Adrenal gland (tissue), 12 donors: ENCODE measurements around the gene CHMP4A. TPM values are rescaled to one million over a fixed set of nuclear protein-coding genes. Genes with fewer than 3 reads are reported as not detected.
A peak's percentile ranks its signal among the peaks of the same experiment; 100 is the strongest.

Experiments
- DNase-seq, 7 donors: peaks; one replicate each; pipeline ENCODE4 v3.0.0-alpha.2; 2019 to 2020
- H3K27ac ChIP-seq, 5 donors: fragments of 200-600 bp; sonication (generic) in 4 of 5; 1 replicate in 3 of 5; 2 replicates in 2 of 5; pipeline versions ENCODE4 v1.5.1 to v1.8.0; 2016 to 2020; ENCODE audit warnings: mild to moderate bottlenecking in 1 of 5
- H3K27me3 ChIP-seq: fragments of 200-600 bp; 2 replicates; pipeline ENCODE4 v1.8.0; 2021
- H3K36me3 ChIP-seq, 2 donors: fragments of 200-600 bp; replicated peaks in 1 of 2; 1 replicate in 1 of 2; 2 replicates in 1 of 2; pipeline versions ENCODE4 v1.5.1 to v1.8.0; 2018 to 2022
- H3K4me1 ChIP-seq, 2 donors: fragments of 200-600 bp; replicated peaks in 1 of 2; 1 replicate in 1 of 2; 2 replicates in 1 of 2; pipeline versions ENCODE4 v1.5.1 to v1.8.0; 2018 to 2021
- H3K4me3 ChIP-seq, 4 donors: fragments of 200-600 bp; sonication (generic) in 3 of 4; one replicate each; pipeline ENCODE4 v1.5.1; 2016 to 2018
- H3K9me3 ChIP-seq, 3 donors: fragments of 200-600 bp; sonication (generic) in 1 of 3; replicated peaks in 1 of 3; 1 replicate in 2 of 3; 2 replicates in 1 of 3; pipeline versions ENCODE4 v1.5.1 to v1.8.0; 2016 to 2021
- POLR2A ChIP-seq, 2 donors: fragments of 450-650 bp; IDR thresholded peaks; one replicate each; pipeline ENCODE4 v1.6.1; 2017; ENCODE audit warnings: antibody characterized with exemption in 2 of 2, mild to moderate bottlenecking in 2 of 2, moderate library complexity in 1 of 2
- WGBS, 4 donors: extraction: QIAGEN DNeasy Blood & Tissue Kit in 2 of 4; methylation state at CpG; one replicate each; pipeline versions ENCODE4 v1.1.5 to v1.1.7; 2013 to 2017; 5-methylcytosine and 5-hydroxymethylcytosine counted together
- intact Hi-C, 2 donors: fragments of 100-400 bp; cut with DNase I; formaldehyde crosslinking; loops; one replicate each; pipeline versions ENCODE4 v1.14.1 to v1.15.0; 2022 to 2023
- polyA plus RNA-seq, 3 donors: library from polyadenylated mRNA; stranded (reverse); fragments of 200-250 nt in 2 of 3; fragments of 350-450 nt in 1 of 3; fragmentation: Illumina TruSeq in 1 of 3; extraction: RNeasy Lipid Tissue Mini Kit (QIAGEN cat#74804) in 1 of 3; gene quantifications; one replicate each; pipeline ENCODE4 v1.2.3, GENCODE V29; 2013 to 2014
- small RNA-seq, 2 donors: library from RNA; depleted of rRNA; stranded (forward); fragments of <200 nt; gene quantifications; one replicate each; pipeline ENCODE3, GENCODE V24; 2016
- total RNA-seq, 9 donors: library from RNA; depleted of rRNA in 4 of 9; stranded (reverse); fragments of >200 nt in 4 of 9; fragments of 120-200 nt in 1 of 9; fragmentation: NEBNext Ultra II Directional in 1 of 9; extraction: Animal tissue kit (Norgen Biotek cat#: 25700) in 1 of 9; gene quantifications; one replicate each; pipeline versions ENCODE4 v1.1.0 to v1.2.4, GENCODE V29; 2013 to 2023
- TF ChIP-seq, protein P1 (sequence below), 6 experiments: fragments of 450-650 bp in 4 of 6; fragments of 200-600 bp in 2 of 6; sonication (generic) in 1 of 6; IDR thresholded peaks; 1 replicate in 5 of 6; 2 replicates in 1 of 6; pipeline versions ENCODE4 v1.5.1 to v1.8.0; 2016 to 2021; ENCODE audit warnings: antibody characterized with exemption in 6 of 6, mild to moderate bottlenecking in 2 of 6, moderate library complexity in 1 of 6
- donor health status: healthy with polysubstance abuse.
- donor health status: Bipolar disorder and iron deficiency.
- donor health status: DM: yes; HTN: yes; CAD: no.
- donor health status: DM: no; HTN: no; CAD: no.
- donor health status: DM: no; HTN: no; CAD: no.
- donor health status: DM: yes; HTN: yes; CAD: no.

CHMP4A gene
- total and polyA plus RNA-seq, 12 donors, result 32.9 to 118 (median 59.0) TPM

DNA sequence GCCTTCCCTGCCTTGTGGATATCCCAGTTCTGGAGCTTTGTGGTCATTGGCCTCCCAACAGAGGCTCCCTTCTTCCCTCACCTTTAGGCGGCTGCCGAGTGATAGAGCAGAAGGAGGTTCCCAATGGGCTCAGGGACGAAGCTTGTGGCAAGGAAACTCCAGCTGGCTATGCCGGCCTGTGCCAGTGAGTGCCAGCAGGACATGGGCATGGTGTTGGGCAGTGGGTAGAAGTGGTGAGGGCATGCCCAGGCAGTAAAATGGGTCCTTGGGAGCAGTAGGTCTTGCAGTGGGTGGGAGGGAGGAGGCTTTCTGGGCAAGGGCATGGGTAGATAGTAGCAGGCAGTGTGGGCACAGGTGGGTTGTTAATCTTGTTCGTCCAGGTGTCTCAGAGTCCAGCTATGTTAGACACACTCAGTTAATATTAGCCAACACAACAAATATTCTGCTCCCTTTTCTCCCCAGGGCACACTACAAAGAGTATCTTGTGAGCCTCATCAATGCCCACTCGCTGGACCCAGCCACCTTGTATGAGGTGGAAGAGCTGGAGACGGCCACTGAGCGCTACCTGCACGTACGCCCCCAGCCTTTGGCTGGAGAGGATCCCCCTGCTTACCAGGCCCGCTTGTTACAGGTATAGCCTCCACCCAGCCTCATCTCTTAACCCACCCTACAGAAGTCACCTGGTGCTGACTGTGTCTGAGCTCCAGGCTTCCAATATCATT, 53.4 kb downstream of the CHMP4A start:
- H3K27me3 ChIP-seq, result no peaks in the 10 kb centered on the region
- no peak overlapping the region for H3K4me3 ChIP-seq
- peaks cover 0 to 73% of the 10 kb centered on the region in 2 donors for H3K36me3 ChIP-seq
- no peaks in the 10 kb centered on the region for H3K9me3 ChIP-seq
- TF ChIP-seq, protein P1, sequence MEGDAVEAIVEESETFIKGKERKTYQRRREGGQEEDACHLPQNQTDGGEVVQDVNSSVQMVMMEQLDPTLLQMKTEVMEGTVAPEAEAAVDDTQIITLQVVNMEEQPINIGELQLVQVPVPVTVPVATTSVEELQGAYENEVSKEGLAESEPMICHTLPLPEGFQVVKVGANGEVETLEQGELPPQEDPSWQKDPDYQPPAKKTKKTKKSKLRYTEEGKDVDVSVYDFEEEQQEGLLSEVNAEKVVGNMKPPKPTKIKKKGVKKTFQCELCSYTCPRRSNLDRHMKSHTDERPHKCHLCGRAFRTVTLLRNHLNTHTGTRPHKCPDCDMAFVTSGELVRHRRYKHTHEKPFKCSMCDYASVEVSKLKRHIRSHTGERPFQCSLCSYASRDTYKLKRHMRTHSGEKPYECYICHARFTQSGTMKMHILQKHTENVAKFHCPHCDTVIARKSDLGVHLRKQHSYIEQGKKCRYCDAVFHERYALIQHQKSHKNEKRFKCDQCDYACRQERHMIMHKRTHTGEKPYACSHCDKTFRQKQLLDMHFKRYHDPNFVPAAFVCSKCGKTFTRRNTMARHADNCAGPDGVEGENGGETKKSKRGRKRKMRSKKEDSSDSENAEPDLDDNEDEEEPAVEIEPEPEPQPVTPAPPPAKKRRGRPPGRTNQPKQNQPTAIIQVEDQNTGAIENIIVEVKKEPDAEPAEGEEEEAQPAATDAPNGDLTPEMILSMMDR (IDR thresholded peaks at IDR 0.05), result no peak
- TF ChIP-seq POLR2A (IDR thresholded peaks at IDR 0.05), result no peak
- peaks cover 9 to 36% of the 10 kb centered on the region in 2 donors for H3K4me1 ChIP-seq
- intact Hi-C loops, result loop anchor here in 1 of 2 donors (10.0 kb wide), 1 partner anchor 95 kb away; no protein-coding TSS in a partner anchor
- H3K27ac ChIP-seq, result peak overlapping the region in 2 of 5 donors; percentile 86 to 95
- 86 to 94% (median 93%) methylated on average over 11 of the region's 11 CpGs for WGBS, 4 donors
- DNase-seq, result no peak

Small RNAs within 50 kb of the gene (small RNA-seq; reads per million reads assigned to genes)
- gene AL136295.4, result 0 reads per million in 2 donors
- gene CHMP4A, result 0 reads per million in 2 donors
- 0 to 0.24 reads per million in 2 donors for gene IPO4
- gene IRF9, result 0 to 0.12 reads per million in 2 donors
- 0 to 0.12 reads per million in 2 donors for gene MDP1

Other genes starting within 250 kb of the CHMP4A start
Only the 30 nearest of the 34 such genes appear.
- gene CARMIL3, start 161.5 kb downstream of the CHMP4A start, total RNA-seq, result 1 to 10 TPM in 2 of 9 donors, under 1 TPM in 6, not detected in 1; 0.17 to 1.1 (median 0.68) TPM
- gene CARMIL3, start 161.5 kb downstream of the CHMP4A start, polyA plus RNA-seq, result 1 to 10 TPM in 2 of 3 donors, under 1 TPM in 1; 0.73 to 5.8 (median 1.7) TPM
- gene CPNE6, start 141.9 kb downstream of the CHMP4A start, total RNA-seq, result 1 to 10 TPM in 1 of 9 donors, under 1 TPM in 1, not detected in 7; 0.97 to 1.4 TPM
- under 1 TPM; 0.07 to 0.22 (median 0.16) TPM for gene CPNE6, start 141.9 kb downstream of the CHMP4A start, polyA plus RNA-seq
- gene PCK2, start 119.2 kb downstream of the CHMP4A start, total RNA-seq, result 10 to 100 TPM in 7 of 9 donors, 1 to 10 TPM in 2; 4.4 to 37.0 (median 18.4) TPM
- 10 to 100 TPM in 2 of 3 donors, 1 to 10 TPM in 1; 7.9 to 17.9 (median 10.5) TPM for gene PCK2, start 119.2 kb downstream of the CHMP4A start, polyA plus RNA-seq
- gene DCAF11, start 98.7 kb downstream of the CHMP4A start, total RNA-seq, result 100 to 1,000 TPM in 8 of 9 donors, 10 to 100 TPM in 1; 88.9 to 401 (median 143) TPM
- gene DCAF11, start 98.7 kb downstream of the CHMP4A start, polyA plus RNA-seq, result 10 to 100 TPM; 40.4 to 94.0 (median 42.3) TPM
- gene NRL, start 98.5 kb downstream of the CHMP4A start, total RNA-seq, result 10 to 100 TPM in 1 of 9 donors, 1 to 10 TPM in 8; 3.3 to 20.2 (median 4.7) TPM
- gene NRL, start 98.5 kb downstream of the CHMP4A start, polyA plus RNA-seq, result 1 to 10 TPM; 2.2 to 3.5 (median 3.1) TPM
- gene FITM1, start 82.8 kb downstream of the CHMP4A start, total RNA-seq, result 10 to 100 TPM in 4 of 9 donors, 1 to 10 TPM in 5; 6.5 to 15.7 (median 9.7) TPM
- 10 to 100 TPM in 2 of 3 donors, 1 to 10 TPM in 1; 4.6 to 25.7 (median 13.4) TPM for gene FITM1, start 82.8 kb downstream of the CHMP4A start, polyA plus RNA-seq
- gene PSME1, start 77.3 kb downstream of the CHMP4A start, total RNA-seq, result 100 to 1,000 TPM; 208 to 359 (median 277) TPM
- gene PSME1, start 77.3 kb downstream of the CHMP4A start, polyA plus RNA-seq, result 100 to 1,000 TPM; 205 to 386 (median 313) TPM
- gene EMC9, start 71.9 kb downstream of the CHMP4A start, total RNA-seq, result 10 to 100 TPM; 22.5 to 65.7 (median 40.5) TPM
- gene EMC9, start 71.9 kb downstream of the CHMP4A start, polyA plus RNA-seq, result 100 to 1,000 TPM in 2 of 3 donors, 10 to 100 TPM in 1; 21.6 to 149 (median 127) TPM
- gene PSME2, start 66.9 kb downstream of the CHMP4A start, total RNA-seq, result 100 to 1,000 TPM; 107 to 362 (median 191) TPM
- gene PSME2, start 66.9 kb downstream of the CHMP4A start, polyA plus RNA-seq, result 100 to 1,000 TPM; 388 to 752 (median 687) TPM
- 100 to 1,000 TPM in 1 of 9 donors, 10 to 100 TPM in 8; 32.8 to 165 (median 59.7) TPM for gene RNF31, start 66.0 kb downstream of the CHMP4A start, total RNA-seq
- gene RNF31, start 66.0 kb downstream of the CHMP4A start, polyA plus RNA-seq, result 100 to 1,000 TPM in 2 of 3 donors, 10 to 100 TPM in 1; 59.3 to 351 (median 198) TPM
- 100 to 1,000 TPM in 4 of 9 donors, 10 to 100 TPM in 5; 32.4 to 119 (median 98.3) TPM for gene IRF9, start 52.2 kb downstream of the CHMP4A start, total RNA-seq
- 100 to 1,000 TPM; 118 to 151 (median 129) TPM for gene IRF9, start 52.2 kb downstream of the CHMP4A start, polyA plus RNA-seq
- 10 to 100 TPM in 4 of 9 donors, 1 to 10 TPM in 5; 1.3 to 18.5 (median 9.4) TPM for gene REC8, start 41.4 kb downstream of the CHMP4A start, total RNA-seq
- 100 to 1,000 TPM in 1 of 3 donors, 10 to 100 TPM in 1, 1 to 10 TPM in 1; 3.6 to 111 (median 38.9) TPM for gene REC8, start 41.4 kb downstream of the CHMP4A start, polyA plus RNA-seq
- 10 to 100 TPM; 29.7 to 84.9 (median 45.4) TPM for gene IPO4, start 24.7 kb downstream of the CHMP4A start, total RNA-seq
- 10 to 100 TPM; 19.1 to 43.2 (median 23.8) TPM for gene IPO4, start 24.7 kb downstream of the CHMP4A start, polyA plus RNA-seq
- gene TM9SF1, start 18.0 kb downstream of the CHMP4A start, total RNA-seq, result 100 to 1,000 TPM in 2 of 9 donors, 10 to 100 TPM in 7; 60.0 to 123 (median 90.4) TPM
- 10 to 100 TPM; 43.7 to 67.2 (median 56.1) TPM for gene TM9SF1, start 18.0 kb downstream of the CHMP4A start, polyA plus RNA-seq
- under 1 TPM in 1 of 9 donors, not detected in 8; 0.46 TPM for gene TSSK4, start 7.8 kb downstream of the CHMP4A start, total RNA-seq
- gene TSSK4, start 7.8 kb downstream of the CHMP4A start, polyA plus RNA-seq, result under 1 TPM in 1 of 3 donors, not detected in 2; 0.07 TPM
- 10 to 100 TPM; 20.3 to 53.7 (median 28.6) TPM for gene MDP1, start 2.6 kb upstream of the CHMP4A start, total RNA-seq
- gene MDP1, start 2.6 kb upstream of the CHMP4A start, polyA plus RNA-seq, result 10 to 100 TPM; 32.2 to 40.2 (median 39.4) TPM
- gene NEDD8, start 18.9 kb upstream of the CHMP4A start, total RNA-seq, result 100 to 1,000 TPM; 154 to 454 (median 216) TPM
- 100 to 1,000 TPM; 136 to 448 (median 215) TPM for gene NEDD8, start 18.9 kb upstream of the CHMP4A start, polyA plus RNA-seq
- gene GMPR2, start 19.4 kb upstream of the CHMP4A start, total RNA-seq, result 100 to 1,000 TPM in 8 of 9 donors, 10 to 100 TPM in 1; 92.5 to 188 (median 131) TPM
- gene GMPR2, start 19.4 kb upstream of the CHMP4A start, polyA plus RNA-seq, result 100 to 1,000 TPM in 1 of 3 donors, 10 to 100 TPM in 2; 70.6 to 103 (median 98.0) TPM
- 100 to 1,000 TPM in 5 of 9 donors, 10 to 100 TPM in 4; 76.3 to 216 (median 101) TPM for gene TINF2, start 29.1 kb upstream of the CHMP4A start, total RNA-seq
- gene TINF2, start 29.1 kb upstream of the CHMP4A start, polyA plus RNA-seq, result 100 to 1,000 TPM in 2 of 3 donors, 10 to 100 TPM in 1; 57.8 to 179 (median 103) TPM
- 1 to 10 TPM in 3 of 9 donors, under 1 TPM in 5, not detected in 1; 0.28 to 1.4 (median 0.88) TPM for gene TGM1, start 49.7 kb upstream of the CHMP4A start, total RNA-seq
- gene TGM1, start 49.7 kb upstream of the CHMP4A start, polyA plus RNA-seq, result 1 to 10 TPM in 2 of 3 donors, under 1 TPM in 1; 0.44 to 2.7 (median 2.2) TPM
- 10 to 100 TPM; 26.0 to 40.0 (median 32.3) TPM for gene RABGGTA, start 58.1 kb upstream of the CHMP4A start, total RNA-seq
- gene RABGGTA, start 58.1 kb upstream of the CHMP4A start, polyA plus RNA-seq, result 100 to 1,000 TPM in 1 of 3 donors, 10 to 100 TPM in 2; 15.7 to 124 (median 90.7) TPM
- gene DHRS1, start 86.3 kb upstream of the CHMP4A start, total RNA-seq, result 10 to 100 TPM; 11.4 to 68.1 (median 36.1) TPM
- 10 to 100 TPM; 19.8 to 38.7 (median 37.6) TPM for gene DHRS1, start 86.3 kb upstream of the CHMP4A start, polyA plus RNA-seq
- 10 to 100 TPM in 8 of 9 donors, 1 to 10 TPM in 1; 9.2 to 28.2 (median 18.2) TPM for gene NOP9, start 86.4 kb upstream of the CHMP4A start, total RNA-seq
- 10 to 100 TPM in 2 of 3 donors, 1 to 10 TPM in 1; 9.1 to 21.1 (median 16.8) TPM for gene NOP9, start 86.4 kb upstream of the CHMP4A start, polyA plus RNA-seq
- gene CIDEB, start 94.5 kb upstream of the CHMP4A start, total RNA-seq, result 10 to 100 TPM; 16.4 to 80.3 (median 40.5) TPM
- gene CIDEB, start 94.5 kb upstream of the CHMP4A start, polyA plus RNA-seq, result 10 to 100 TPM; 17.5 to 73.7 (median 37.4) TPM
- gene LTB4R2, start 96.7 kb upstream of the CHMP4A start, total RNA-seq, result 10 to 100 TPM in 2 of 9 donors, 1 to 10 TPM in 6, under 1 TPM in 1; 0.42 to 11.1 (median 4.2) TPM
- 1 to 10 TPM in 2 of 3 donors, under 1 TPM in 1; 0.57 to 2.7 (median 1.8) TPM for gene LTB4R2, start 96.7 kb upstream of the CHMP4A start, polyA plus RNA-seq
- 10 to 100 TPM in 5 of 9 donors, 1 to 10 TPM in 4; 1.4 to 21.0 (median 11.0) TPM for gene LTB4R, start 98.0 kb upstream of the CHMP4A start, total RNA-seq
- 10 to 100 TPM in 2 of 3 donors, 1 to 10 TPM in 1; 9.4 to 30.2 (median 17.5) TPM for gene LTB4R, start 98.0 kb upstream of the CHMP4A start, polyA plus RNA-seq
- 10 to 100 TPM in 5 of 9 donors, 1 to 10 TPM in 4; 3.9 to 34.0 (median 12.5) TPM for gene ADCY4, start 121.6 kb upstream of the CHMP4A start, total RNA-seq
- gene ADCY4, start 121.6 kb upstream of the CHMP4A start, polyA plus RNA-seq, result 10 to 100 TPM in 2 of 3 donors, 1 to 10 TPM in 1; 4.5 to 70.1 (median 45.8) TPM
- 10 to 100 TPM in 1 of 9 donors, 1 to 10 TPM in 6, under 1 TPM in 2; 0.50 to 10.4 (median 3.6) TPM for gene RIPK3, start 126.5 kb upstream of the CHMP4A start, total RNA-seq
- gene RIPK3, start 126.5 kb upstream of the CHMP4A start, polyA plus RNA-seq, result 1 to 10 TPM; 1.5 to 8.0 (median 4.6) TPM
- 100 to 1,000 TPM in 2 of 9 donors, 10 to 100 TPM in 7; 17.0 to 164 (median 48.2) TPM for gene NFATC4, start 154.7 kb upstream of the CHMP4A start, total RNA-seq
- gene NFATC4, start 154.7 kb upstream of the CHMP4A start, polyA plus RNA-seq, result 100 to 1,000 TPM in 2 of 3 donors, 10 to 100 TPM in 1; 11.8 to 505 (median 390) TPM
- gene NYNRIN, start 185.5 kb upstream of the CHMP4A start, total RNA-seq, result 10 to 100 TPM in 1 of 9 donors, 1 to 10 TPM in 8; 6.0 to 11.0 (median 7.0) TPM
- 1 to 10 TPM; 2.2 to 6.1 (median 3.4) TPM for gene NYNRIN, start 185.5 kb upstream of the CHMP4A start, polyA plus RNA-seq